Activated CD4-positive, alpha-beta memory T cell treated with anti-CD3 and anti-CD28 coated beads, Interleukin-2, amount 10 ng/mL, durations not matched to agents 7 days and 5 days (primary cell): ENCODE data around the gene EIF5AL1. TPM values are rescaled to one million over a fixed set of nuclear protein-coding genes. Genes with fewer than 3 reads are reported as not detected.
A peak's percentile ranks its signal among the peaks of the same experiment; 100 is the strongest.
"Not testable (repeated sequence)": the region's sequence is repeated elsewhere in the genome, so short reads cannot be mapped to it uniquely, and the experiment has no call there.

Experiments
- CTCF ChIA-PET: fragments of 350-600 bp; sonication (Branson Sonifier 250); formaldehyde crosslinking; loops from one replicate; lab custom pipeline; 2021; ENCODE audit warnings: antibody characterized with exemption, inconsistent platforms; lab: Charles Lee
- POLR2A ChIA-PET: fragments of 350-600 bp; sonication (Branson Sonifier 250); formaldehyde crosslinking; loops from one replicate; lab custom pipeline; 2021; ENCODE audit warnings: antibody characterized with exemption; lab: Charles Lee
- DNase-seq: peaks from one replicate; pipeline ENCODE4 v3.0.0-alpha.2; 2020
- H3K27ac Mint-ChIP-seq: one replicate; pipeline ENCODE4 v1.8.0; 2021; ENCODE audit warnings: mild to moderate bottlenecking, mixed read lengths
- H3K27me3 Mint-ChIP-seq: one replicate; pipeline ENCODE4 v1.8.0; 2021; ENCODE audit warnings: mixed read lengths
- H3K36me3 Mint-ChIP-seq: one replicate; pipeline ENCODE4 v1.8.0; 2021; ENCODE audit warnings: low read depth, mixed read lengths
- H3K4me1 Mint-ChIP-seq: one replicate; pipeline ENCODE4 v1.8.0; 2021; ENCODE audit warnings: mixed read lengths
- H3K4me3 Mint-ChIP-seq: one replicate; pipeline ENCODE4 v1.8.0; 2021; ENCODE audit warnings: mild to moderate bottlenecking, mixed read lengths
- H3K9me3 Mint-ChIP-seq: one replicate; pipeline ENCODE4 v1.8.0; 2021; ENCODE audit warnings: mixed read lengths
- total RNA-seq, 2 experiments: library from RNA; stranded (reverse); gene quantifications; one replicate each; pipeline ENCODE4 v1.2.3, GENCODE V29; 2021

EIF5AL1 gene
- total RNA-seq, 2 experiments from 2014 or later = 1.2 to 1.7 TPM

DNA sequence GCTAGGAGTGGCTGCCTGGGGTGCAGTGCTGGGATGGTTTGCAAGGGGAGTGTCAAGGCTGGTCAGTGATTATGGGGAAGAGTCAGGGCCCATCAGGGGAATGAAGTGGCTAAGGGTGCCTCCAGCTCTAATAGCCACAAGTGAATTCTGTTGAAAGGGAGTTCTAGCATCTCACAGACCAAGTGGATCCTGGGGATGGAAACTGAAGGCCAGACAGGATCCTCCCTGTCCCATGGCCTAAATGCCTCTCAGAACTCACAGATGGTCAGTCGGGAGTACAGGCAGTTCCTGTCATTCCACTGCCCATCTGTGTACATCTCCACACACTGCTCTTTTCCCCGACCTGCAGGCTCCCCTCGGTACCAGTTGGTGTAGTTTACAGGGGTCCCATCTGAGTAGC, 44.6 kb downstream of the EIF5AL1 start:
- H3K9me3 Mint-ChIP-seq, H3K27ac Mint-ChIP-seq, DNase-seq, H3K27me3 Mint-ChIP-seq, H3K36me3 Mint-ChIP-seq, H3K4me3 Mint-ChIP-seq, POLR2A ChIA-PET, CTCF ChIA-PET: not testable (repeated sequence)
- peaks cover 13% of the 10 kb centered on the region for H3K4me1 Mint-ChIP-seq

DNA sequence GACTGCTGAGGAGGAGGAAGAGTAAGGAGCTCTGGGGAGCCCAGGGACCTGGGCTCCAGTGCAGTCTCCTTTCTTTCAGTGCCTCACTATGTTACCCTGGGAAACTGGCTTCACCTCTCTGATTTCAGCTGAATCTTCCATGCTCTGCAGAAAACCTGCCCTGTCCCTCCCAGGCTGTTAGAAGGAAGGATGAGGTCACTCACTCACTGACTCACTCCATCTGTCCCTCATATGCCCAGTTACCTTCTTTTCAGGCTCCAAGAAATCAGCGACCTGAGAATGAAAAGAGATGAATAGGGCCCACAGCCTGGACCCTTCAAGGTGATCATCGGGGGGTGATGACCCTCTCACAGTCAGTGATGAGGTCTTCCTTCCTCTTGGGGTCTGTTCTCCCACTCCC, 47.4 kb downstream of the EIF5AL1 start:
- DNase-seq = no peak
- POLR2A ChIA-PET = no interaction called here
- Mint-ChIP-seq H3K27me3 (peaks cover 13% of the 10 kb centered on the region), H3K27ac (no peak overlapping the region), H3K9me3 (no peaks in the 10 kb centered on the region), H3K4me3 (no peak overlapping the region), H3K4me1 (peaks cover 4% of the 10 kb centered on the region), H3K36me3 (no peaks in the 10 kb centered on the region)
- CTCF ChIA-PET = interaction anchor here (1.6 kb wide), 1 partner anchor 11 kb away, joined by 7 read pairs; no protein-coding TSS in a partner anchor

DNA sequence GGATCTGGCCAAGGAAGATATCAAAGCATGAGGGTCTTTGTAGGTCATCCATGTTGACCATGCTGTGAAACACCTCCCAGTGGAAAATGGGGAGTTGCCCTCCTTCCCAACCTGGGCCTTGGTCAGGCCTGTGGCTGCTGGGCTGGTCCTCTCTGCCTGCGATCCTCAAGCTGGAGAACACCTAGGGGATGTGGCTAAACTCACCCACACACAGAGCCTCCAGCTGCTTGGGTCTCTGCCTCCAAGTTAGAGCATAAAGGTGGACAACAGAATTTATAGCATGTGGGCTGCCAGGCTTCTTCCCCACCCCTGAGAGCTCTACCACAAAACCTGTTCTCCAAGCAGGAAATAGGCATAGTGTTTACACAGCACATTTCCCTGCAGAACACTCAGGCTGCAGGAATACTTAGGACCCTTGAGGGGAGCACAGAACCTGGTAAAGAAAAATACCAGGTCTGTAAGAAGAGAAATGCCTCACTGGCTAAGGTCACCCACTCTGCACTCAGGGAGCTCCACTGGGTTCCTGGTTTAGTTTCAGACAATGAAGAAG, 47.9 kb downstream of the EIF5AL1 start, which contains the start of gene SFTPA2:
Gene SFTPA2, minus strand, starts transcription at position 248 of the 550 bp plus-strand sequence. CDS start 924 bp downstream, outside the sequence.
- no peak within 1 kb of the TSS for H3K27ac Mint-ChIP-seq
- CTCF ChIA-PET = interaction anchor here (1.6 kb wide), 1 partner anchor 10 kb away, joined by 7 read pairs; no protein-coding TSS in a partner anchor
- peaks cover 13% of the 10 kb centered on the region for H3K27me3 Mint-ChIP-seq

DNA sequence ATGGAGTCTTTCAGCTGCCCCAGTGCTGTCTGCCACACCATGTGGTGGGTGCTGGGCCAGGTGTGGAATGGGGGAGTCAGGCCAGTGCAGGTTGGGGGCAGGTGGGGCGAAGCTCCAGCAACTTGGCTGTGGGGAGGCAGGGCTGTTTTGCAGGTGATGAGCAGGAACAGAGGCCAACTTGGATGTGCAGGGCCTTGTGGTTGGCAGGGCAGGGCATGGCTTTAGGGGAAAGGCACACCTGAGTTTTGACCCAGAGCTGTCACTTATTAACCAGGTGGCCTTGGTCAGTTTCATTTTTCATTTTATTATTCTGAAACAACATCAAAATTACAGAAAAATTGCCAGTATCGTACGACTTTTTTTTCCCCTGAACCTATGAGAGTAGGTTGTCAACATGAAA, 48.9 kb downstream of the EIF5AL1 start:
- Mint-ChIP-seq H3K9me3 (no peaks in the 10 kb centered on the region), H3K27ac (no peak overlapping the region), H3K4me1 (peaks cover 4% of the 10 kb centered on the region), H3K36me3 (no peaks in the 10 kb centered on the region), H3K4me3 (no peak overlapping the region), H3K27me3 (peaks cover 13% of the 10 kb centered on the region)
- POLR2A ChIA-PET = no interaction called here
- DNase-seq = no peak
- CTCF ChIA-PET = interaction anchor here (1.6 kb wide), 1 partner anchor 9 kb away, joined by 7 read pairs; no protein-coding TSS in a partner anchor

More for the DNA sequence above, 47.9 kb downstream of the EIF5AL1 start, which contains the start of gene SFTPA2:
- H3K36me3 Mint-ChIP-seq = no peaks in the 10 kb centered on the region
- peaks cover 4% of the 10 kb centered on the region for H3K4me1 Mint-ChIP-seq
- no peak for DNase-seq
- H3K4me3 Mint-ChIP-seq = no peak within 1 kb of the TSS
- no peaks in the 10 kb centered on the region for H3K9me3 Mint-ChIP-seq
- POLR2A ChIA-PET = no interaction called here

DNA sequence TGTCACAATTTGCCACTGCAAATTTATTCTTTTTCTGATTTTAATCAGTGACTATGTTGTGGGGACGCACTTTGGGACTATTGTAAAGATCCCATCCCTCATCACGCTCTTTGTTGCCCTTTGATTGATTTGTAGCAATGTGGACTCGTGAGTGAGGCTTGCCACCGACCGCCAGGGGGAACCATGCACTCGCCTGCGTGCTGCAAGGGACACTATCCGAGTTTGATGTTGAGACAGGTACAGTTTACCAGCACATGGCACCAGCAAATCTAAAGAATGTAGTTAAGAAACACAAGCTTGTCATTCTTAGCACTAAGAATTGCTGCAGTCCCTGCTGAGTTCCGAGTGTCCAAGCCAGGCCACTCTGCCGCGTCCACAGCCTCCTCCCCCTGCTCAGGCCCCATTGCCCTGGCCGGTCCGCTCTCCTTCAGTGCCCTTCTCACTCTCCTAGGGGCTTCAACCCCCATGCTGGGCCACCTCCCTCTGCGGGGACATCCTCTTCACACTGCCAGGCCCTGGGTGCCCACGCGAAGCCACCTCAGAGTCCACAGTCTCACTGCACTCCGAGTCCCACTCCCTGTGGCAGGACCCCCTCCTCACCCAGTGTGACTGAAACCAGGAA, 49.9 kb downstream of the EIF5AL1 start:
- Mint-ChIP-seq H3K9me3 (no peaks in the 10 kb centered on the region), H3K4me1 (peaks cover 4% of the 10 kb centered on the region), H3K4me3 (no peak overlapping the region), H3K27me3 (peaks cover 20% of the 10 kb centered on the region), H3K36me3 (no peaks in the 10 kb centered on the region), H3K27ac (no peak overlapping the region)
- POLR2A ChIA-PET = no interaction called here
- CTCF ChIA-PET = interaction anchor here (0.7 to 1.6 kb wide), 7 partner anchors 11 to 53 kb away, joined by 3 to 10 read pairs (median 3); partner anchors contain the start of gene SFTPA1
- peak; percentile 73 for DNase-seq

DNA sequence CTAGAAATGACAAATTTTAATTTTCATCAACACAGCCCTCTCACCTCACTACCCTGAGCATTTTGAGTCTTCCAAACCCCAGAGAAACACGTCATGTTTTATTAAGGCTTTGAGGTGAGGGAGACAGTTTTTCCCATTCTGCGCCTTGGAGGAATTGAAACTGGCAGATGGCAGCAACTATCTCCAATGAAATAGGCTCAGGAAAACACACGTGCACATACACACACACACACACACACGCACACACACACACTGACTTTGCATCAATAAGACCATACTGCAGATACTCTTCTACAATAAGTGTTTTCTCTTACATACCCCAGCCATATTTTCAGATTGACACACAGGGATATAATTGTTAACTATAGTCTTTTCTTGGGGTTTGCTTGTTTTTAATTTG, 51.1 kb downstream of the EIF5AL1 start:
- no peaks in the 10 kb centered on the region for H3K36me3 Mint-ChIP-seq
- H3K4me3 Mint-ChIP-seq = no peak overlapping the region
- no peaks in the 10 kb centered on the region for H3K9me3 Mint-ChIP-seq
- H3K27ac Mint-ChIP-seq = no peak overlapping the region
- POLR2A ChIA-PET = no interaction called here
- DNase-seq = no peak
- H3K4me1 Mint-ChIP-seq = peaks cover 4% of the 10 kb centered on the region
- CTCF ChIA-PET = interaction anchor here (0.6 to 1.6 kb wide), 7 partner anchors 11 to 659 kb away, joined by 3 to 10 read pairs (median 3); partner anchors contain the start of gene SFTPA1
- H3K27me3 Mint-ChIP-seq = peaks cover 30% of the 10 kb centered on the region

Other genes starting within 250 kb of the EIF5AL1 start
- 10 to 100 TPM; 80.7 to 88.4 TPM for gene PPIF, start 165.1 kb upstream of the EIF5AL1 start, total RNA-seq
- gene ZCCHC24, start 66.9 kb upstream of the EIF5AL1 start, total RNA-seq = 1 to 10 TPM; 1.5 TPM
- gene SFTPA2, start 47.9 kb downstream of the EIF5AL1 start, total RNA-seq = not detected
- gene SFTPA1, start 98.4 kb downstream of the EIF5AL1 start, total RNA-seq = not detected
- gene NUTM2B, start 190.7 kb downstream of the EIF5AL1 start, total RNA-seq = 1 to 10 TPM; 1.6 to 1.7 TPM